ENCODE data around the gene PRKCE. TPM values are rescaled to one million over a fixed set of nuclear protein-coding genes. Genes with fewer than 3 reads are reported as not detected.

PRKCE gene
- total and polyA plus RNA-seq, 2 donors (not counting 3 experiments of a cell fraction or from before 2014, with no cell fraction given) = 27.9 to 33.9 TPM

GRCh38 chr2:45707006-45707405 is 55.5 kb downstream of the PRKCE start:
- BruUV-seq (replicated peaks) = no TSS peak
- Histone ChIP-seq H3K36me3 (ENCODE audit: control insufficient read depth in 2 of 2, extremely low read depth in 1 of 2, insufficient read depth in 2 of 2, low read length in 2 of 2) (no peaks in the 10 kb centered on the region), H3K9ac (replicated peaks; ENCODE audit: extremely low read depth, insufficient read depth, low read length) (no peak overlapping the region), H4K20me1 (replicated peaks; ENCODE audit: control insufficient read depth, extremely low read depth, insufficient read depth, low read length) (no peaks in the 10 kb centered on the region), H3K4me2 (ENCODE audit: insufficient read depth, low read length) (no peak overlapping the region), H3K27ac (ENCODE audit: insufficient read depth, low read depth, low read length) (no peak overlapping the region), H3K27me3 (ENCODE audit: control insufficient read depth in 2 of 2, insufficient read depth in 2 of 2, low read length in 2 of 2) (no peaks in the 10 kb centered on the region), H3K9me1 (replicated peaks; ENCODE audit: control insufficient read depth, extremely low read depth, insufficient read depth, low read length) (no peaks in the 10 kb centered on the region), H3K4me3 (replicated peaks in 1 of 3; ENCODE audit: insufficient read depth in 1 of 3, low read depth in 1 of 3, low read length in 3 of 3) (no peak overlapping the region), H2AFZ (ENCODE audit: low read depth, low read length) (no peak overlapping the region), H3K9me3 (replicated peaks; ENCODE audit: control insufficient read depth, insufficient read depth, low read length) (no peaks in the 10 kb centered on the region), H3K4me1 (ENCODE audit: control insufficient read depth, extremely low read depth, insufficient read depth, low read length) (no peaks in the 10 kb centered on the region), H3K79me2 (ENCODE audit: control insufficient read depth, insufficient read depth, low read length) (no peaks in the 10 kb centered on the region)
- ChIA-PET CTCF (interaction anchor here (0.8 kb wide), 1 partner anchor 23 kb away, joined by 3 read pairs; no protein-coding TSS in a partner anchor), POLR2A (no interaction called here)
- DNase-seq (ENCODE audit: low read depth, low spot score) (no peak), FAIRE-seq (no peak)
- dilution Hi-C loops (cut with MboI; ENCODE audit: extremely low pct_ligation_motif_present, low sequenced_read_pairs) (no loop called here), intact Hi-C loops (cut with micrococcal nuclease) (no loop called here)
- TF ChIP-seq POLR2AphosphoS5 (IDR thresholded peaks at IDR 0.05; ENCODE audit: insufficient read depth, low read depth, low read length) (no peak), MYC (IDR thresholded peaks at IDR 0.05; ENCODE audit: low read depth, low read length) (no peak), CTCF (IDR thresholded peaks at IDR 0.05; ENCODE audit: extremely low read depth in 1 of 2, insufficient read depth in 1 of 2, low read depth in 1 of 2, low read length in 2 of 2) (no peak), POLR2A (IDR thresholded peaks at IDR 0.05; ENCODE audit: low read depth, low read length) (no peak), GATA2 (IDR thresholded peaks at IDR 0.05; ENCODE audit: insufficient read depth, insufficient read length, low read depth, low read length) (no peak), MAX (IDR thresholded peaks at IDR 0.05; ENCODE audit: insufficient read depth, insufficient read length) (no peak)

GRCh38 chr2:45707661-45708060 is 56.2 kb downstream of the PRKCE start:
- DNase-seq (ENCODE audit: low read depth, low spot score) (no peak), FAIRE-seq (no peak)
- Histone ChIP-seq H3K36me3 (ENCODE audit: control insufficient read depth in 2 of 2, extremely low read depth in 1 of 2, insufficient read depth in 2 of 2, low read length in 2 of 2) (no peaks in the 10 kb centered on the region), H3K4me1 (ENCODE audit: control insufficient read depth, extremely low read depth, insufficient read depth, low read length) (no peaks in the 10 kb centered on the region), H3K4me3 (replicated peaks in 1 of 3; ENCODE audit: insufficient read depth in 1 of 3, low read depth in 1 of 3, low read length in 3 of 3) (no peak overlapping the region), H3K9ac (replicated peaks; ENCODE audit: extremely low read depth, insufficient read depth, low read length) (no peak overlapping the region), H3K27ac (ENCODE audit: insufficient read depth, low read depth, low read length) (no peak overlapping the region), H3K27me3 (ENCODE audit: control insufficient read depth in 2 of 2, insufficient read depth in 2 of 2, low read length in 2 of 2) (no peaks in the 10 kb centered on the region), H4K20me1 (replicated peaks; ENCODE audit: control insufficient read depth, extremely low read depth, insufficient read depth, low read length) (no peaks in the 10 kb centered on the region), H3K4me2 (ENCODE audit: insufficient read depth, low read length) (no peak overlapping the region), H3K79me2 (ENCODE audit: control insufficient read depth, insufficient read depth, low read length) (no peaks in the 10 kb centered on the region), H3K9me3 (replicated peaks; ENCODE audit: control insufficient read depth, insufficient read depth, low read length) (no peaks in the 10 kb centered on the region), H2AFZ (ENCODE audit: low read depth, low read length) (no peak overlapping the region), H3K9me1 (replicated peaks; ENCODE audit: control insufficient read depth, extremely low read depth, insufficient read depth, low read length) (no peaks in the 10 kb centered on the region)
- CTCF ChIA-PET = interaction anchor here (0.8 kb wide), 1 partner anchor 24 kb away, joined by 3 read pairs; no protein-coding TSS in a partner anchor
- TF ChIP-seq FOS (IDR thresholded peaks at IDR 0.05; ENCODE audit: borderline replicate concordance, insufficient read depth, low read length) = no peak
- intact Hi-C loops (cut with micrococcal nuclease) (no loop called here), dilution Hi-C loops (cut with MboI; ENCODE audit: extremely low pct_ligation_motif_present, low sequenced_read_pairs) (no loop called here)
- POLR2A ChIA-PET = no interaction called here
- BruUV-seq (replicated peaks) = no TSS peak
